Heart left ventricle (tissue), 16 donors: Measurements from ENCODE around the gene GSDME. TPM values are rescaled to one million over a fixed set of nuclear protein-coding genes. Genes with fewer than 3 reads are reported as not detected.
A peak's percentile ranks its signal among the peaks of the same experiment; 100 is the strongest.

Experiments
- ATAC-seq, 4 donors: fragments of 200-7000 bp; cut with Tn5 transposase; one replicate each; pipeline ENCODE4 v1.9.1; 2020 to 2022; ENCODE audit warnings: moderate library complexity in 4 of 4, mild to moderate bottlenecking in 3 of 4, moderate number of reproducible peaks in 1 of 4
- DNase-seq, 5 donors: peaks; one replicate each; pipeline ENCODE4 v3.0.0-alpha.2; 2020
- H3K27ac ChIP-seq, 12 donors: fragments of 200-600 bp; sonication (generic) in 4 of 12; one replicate each; pipeline versions ENCODE4 v1.5.0 to v1.8.0; 2016 to 2022; ENCODE audit warnings: mild to moderate bottlenecking in 2 of 12
- H3K27me3 ChIP-seq, 9 donors: fragments of 200-600 bp; sonication (generic) in 2 of 9; one replicate each; pipeline versions ENCODE4 v1.5.1 to v1.8.0; 2016 to 2022; ENCODE audit warnings: mild to moderate bottlenecking in 3 of 9
- H3K36me3 ChIP-seq, 9 donors: fragments of 200-600 bp; sonication (generic) in 2 of 9; one replicate each; pipeline versions ENCODE4 v1.5.0 to v1.8.0; 2018 to 2022; ENCODE audit warnings: mild to moderate bottlenecking in 2 of 9
- H3K4me1 ChIP-seq, 12 donors: fragments of 200-600 bp; sonication (generic) in 4 of 12; one replicate each; pipeline versions ENCODE4 v1.5.0 to v1.8.0; 2016 to 2022; ENCODE audit warnings: mild to moderate bottlenecking in 3 of 12
- H3K4me3 ChIP-seq, 12 donors: fragments of 200-600 bp; sonication (generic) in 4 of 12; one replicate each; pipeline versions ENCODE4 v1.5.0 to v1.8.0; 2017 to 2022; ENCODE audit warnings: mild to moderate bottlenecking in 9 of 12, moderate library complexity in 4 of 12
- H3K9me3 ChIP-seq, 12 donors: fragments of 200-600 bp; sonication (generic) in 4 of 12; one replicate each; pipeline versions ENCODE4 v1.5.0 to v1.8.0; 2016 to 2022; ENCODE audit warnings: mild to moderate bottlenecking in 1 of 12
- CTCF ChIP-seq, 12 donors: fragments of 200-600 bp; sonication (generic) in 4 of 12; IDR thresholded peaks; one replicate each; pipeline versions ENCODE4 v1.5.0 to v1.8.0; 2018 to 2022; ENCODE audit warnings: antibody characterized with exemption in 12 of 12, mild to moderate bottlenecking in 5 of 12
- POLR2A ChIP-seq, 2 donors: fragments of 450-650 bp; IDR thresholded peaks; one replicate each; pipeline ENCODE4 v1.6.1; 2017; ENCODE audit warnings: antibody characterized with exemption in 2 of 2, mild to moderate bottlenecking in 2 of 2, moderate library complexity in 2 of 2
- WGBS, 4 donors: extraction: QIAGEN DNeasy Blood & Tissue Kit in 2 of 4; methylation state at CpG; one replicate each; pipeline versions ENCODE4 v1.1.5 to v1.1.7; 2013 to 2018; 5-methylcytosine and 5-hydroxymethylcytosine counted together
- intact Hi-C, 10 donors: fragments of 100-400 bp; cut with DNase I; formaldehyde crosslinking; loops; one replicate each; pipeline versions ENCODE4 v1.11.1 to v1.14.2; 2022
- polyA plus RNA-seq, 2 donors: library from polyadenylated mRNA; stranded (reverse); fragments of 200-250 nt; gene quantifications; one replicate each; pipeline ENCODE4 v1.2.3, GENCODE V29; 2013
- total RNA-seq, 9 donors: library from RNA; depleted of rRNA in 2 of 9; stranded (reverse); fragments of >200 nt in 2 of 9; fragmentation: NEBNext Ultra II Directional in 3 of 9; extraction: Animal tissue kit (Norgen Biotek cat#: 25700) in 3 of 9; gene quantifications; one replicate each; pipeline versions ENCODE4 v1.1.0 to v1.2.4, GENCODE V29; 2016 to 2023
- donor health status: ischemic (EF 13 %, LVEDD 7.1; RV severe dilation, severe dysfunction).
- donor health status: healthy with polysubstance abuse.
- donor health status: DM: no; HTN: yes; CAD: no.
- donor health status: DM: no; HTN: no; CAD: no.
- donor health status: ischemic (EF 25% LVEDD 6.9; RV normal size, moderate dysfunction).
- donor health status: ischemic (EF 25% LVEDD 5.7; RV mildly dilated, moderate dysfunction).
- donor health status: healthy.
- donor health status: DM: yes; HTN: yes; CAD: no.
- donor health status: ischemic (EF 35%, LVEDD 5.7; RV mildly dilated, moderate dysfunction).
- donor health status: nonischemic (EF 11% LVEDD 7.7; RV severe dilation, severe dysfunction).
- donor health status: DM: yes; HTN: yes; CAD: no.
- donor health status: PGD.
- donor health status: ischemic (EF 29% LVEDD 5.4; RV normal size, mild dysfunction).
- donor health status: nonischemic (EF 23%, LVEDD 6.1; RV moderate dilation, normal function).

GSDME gene
- total and polyA plus RNA-seq, 11 donors, result 2.6 to 17.4 (median 4.9) TPM

- 24 to 31% (median 30%) methylated on average over 4 of the region's 4 CpGs for WGBS, 4 donors
Measured at GRCh38 chr7:24665564-24666294, 91.5 kb downstream of the GSDME start.

GRCh38 chr7:24660546-24660945 lies 96.7 kb downstream of the GSDME start:
- no peaks in the 10 kb centered on the region for H3K36me3 ChIP-seq
- H3K4me3 ChIP-seq, result no peak overlapping the region
- no peak overlapping the region for H3K27ac ChIP-seq
- DNase-seq (no peak), ATAC-seq (no peak)
- H3K27me3 ChIP-seq, result no peaks in the 10 kb centered on the region
- TF ChIP-seq POLR2A (IDR thresholded peaks at IDR 0.05) (no peak), CTCF (IDR thresholded peaks at IDR 0.05) (no peak)
- intact Hi-C loops, result loop anchor here in 7 of 10 donors (5.0 to 10.0 kb wide), 7 partner anchors 86 to 1116 kb away; partner anchors contain the start of gene PALS2 (in 3 of the 7)
- no peaks in the 10 kb centered on the region for H3K9me3 ChIP-seq
- H3K4me1 ChIP-seq, result no peaks in the 10 kb centered on the region
- WGBS, 4 donors, result 60 to 64% (median 64%) methylated on average over 2 of the region's 2 CpGs

More at GRCh38 chr7:24665564-24666294, 91.5 kb downstream of the GSDME start:
- Histone ChIP-seq H3K27ac (no peak overlapping the region), H3K36me3 (no peaks in the 10 kb centered on the region), H3K9me3 (no peaks in the 10 kb centered on the region), H3K27me3 (no peaks in the 10 kb centered on the region), H3K4me3 (no peak overlapping the region), H3K4me1 (peaks cover 0 to 15% (median 0%) of the 10 kb centered on the region in 12 donors)
- DNase-seq (no peak), ATAC-seq (no peak)
- intact Hi-C loops, result loop anchor here in 9 of 10 donors (2.0 to 10.0 kb wide), 8 partner anchors 91 to 1121 kb away; partner anchors contain the start of gene PALS2 (in 3 of the 9)
- TF ChIP-seq POLR2A (IDR thresholded peaks at IDR 0.05) (no peak), CTCF (IDR thresholded peaks at IDR 0.05) (peak; percentile 42 to 75 (median 61))

GRCh38 chr7:24659505-24659904 lies 97.8 kb downstream of the GSDME start:
- intact Hi-C loops, result no loop called here
- Histone ChIP-seq H3K27me3 (no peaks in the 10 kb centered on the region), H3K9me3 (no peaks in the 10 kb centered on the region), H3K36me3 (no peaks in the 10 kb centered on the region), H3K4me1 (no peaks in the 10 kb centered on the region), H3K27ac (no peak overlapping the region), H3K4me3 (no peak overlapping the region)
- DNase-seq (no peak), ATAC-seq (no peak)
- TF ChIP-seq POLR2A (IDR thresholded peaks at IDR 0.05) (no peak), CTCF (IDR thresholded peaks at IDR 0.05) (no peak)
- WGBS, 4 donors, result 60 to 72% (median 67%) methylated on average over 2 of the region's 2 CpGs

- intact Hi-C loops, result no loop called here
- no peak overlapping the region for H3K27ac ChIP-seq
- no peaks in the 10 kb centered on the region for H3K36me3 ChIP-seq
- no peaks in the 10 kb centered on the region for H3K9me3 ChIP-seq
- no peak for TF ChIP-seq CTCF (IDR thresholded peaks at IDR 0.05)
- TF ChIP-seq POLR2A (IDR thresholded peaks at IDR 0.05), result no peak
- DNase-seq, result no peak
- H3K27me3 ChIP-seq, result no peaks in the 10 kb centered on the region
- H3K4me1 ChIP-seq, result no peaks in the 10 kb centered on the region
- ATAC-seq, result no peak
- no peak overlapping the region for H3K4me3 ChIP-seq
Measured at GRCh38 chr7:24657980-24658379, 99.3 kb downstream of the GSDME start.
